ENCODE measurements around the gene AQP11.
A peak's percentile ranks its signal among the peaks of the same experiment; 100 is the strongest.

AQP11 gene

GRCh38 chr11:77580712-77581337, 8.9 kb upstream of the AQP11 start:
- peaks cover 0 to 11% (median 0%) of the 10 kb centered on the region in 11 experiments; a peak in 2 of 22 replicates for H3K36me3 ChIP-seq

GRCh38 chr11:77589181-77589520, 602 bp upstream of the AQP11 start:
- peak overlapping the region in 6 of 11 experiments; percentile 27 to 56 (median 44); a peak in 5 of 22 replicates for H3K27ac ChIP-seq
- H4K20me1 ChIP-seq: peaks cover 0 to 9% (median 0%) of the 10 kb centered on the region in 11 experiments; a peak in 3 of 22 replicates
- H3K27me3 ChIP-seq: peaks cover 0 to 12% (median 9%) of the 10 kb centered on the region in 11 experiments; a peak in 13 of 22 replicates
- H3K9ac ChIP-seq: peak overlapping the region; percentile 59 to 79 (median 72)
- H3K9me3 ChIP-seq (replicated peaks in 1 of 11): peaks cover 0 to 10% (median 5%) of the 10 kb centered on the region in 11 experiments; a peak in 14 of 22 replicates
- no peak for TF ChIP-seq Cebpa-rat (IDR thresholded peaks at IDR 0.05)
- H3K36me3 ChIP-seq: no peaks in the 10 kb centered on the region
- peak overlapping the region; percentile 91 to 98 (median 95) for H3K4me2 ChIP-seq
- peaks cover 12 to 19% (median 17%) of the 10 kb centered on the region in 10 experiments; a peak in 19 of 20 replicates for H3K4me1 ChIP-seq
- peak overlapping the region; percentile 52 to 73 (median 66) for H3K4me3 ChIP-seq

More at GRCh38 chr11:77580712-77581337, 8.9 kb upstream of the AQP11 start:
- no peak overlapping the region for H3K4me2 ChIP-seq
- TF ChIP-seq Cebpa-rat (IDR thresholded peaks at IDR 0.05): no peak
- H3K9me3 ChIP-seq (replicated peaks in 1 of 11): peaks cover 50 to 70% (median 60%) of the 10 kb centered on the region in 11 experiments
- H3K9ac ChIP-seq: no peak overlapping the region
- H4K20me1 ChIP-seq: no peaks in the 10 kb centered on the region
- H3K4me3 ChIP-seq: peak overlapping the region in 1 of 10 experiments; percentile 41; a peak in 2 of 20 replicates
- no peaks in the 10 kb centered on the region for H3K4me1 ChIP-seq
- no peak overlapping the region for H3K27ac ChIP-seq
- H3K27me3 ChIP-seq: no peaks in the 10 kb centered on the region

- Histone ChIP-seq H3K9me3 (replicated peaks in 1 of 11) (no peaks in the 10 kb centered on the region), H3K4me1 (peaks cover 12 to 19% (median 17%) of the 10 kb centered on the region in 10 experiments; a peak in 19 of 20 replicates), H3K36me3 (0 out of 22 replicates have a peak, but pooled peaks cover 0 to 6% (median 0%) of the 10 kb centered on the region in 11 experiments), H3K4me3 (peak overlapping the region; percentile 52 to 73 (median 66)), H3K9ac (peak overlapping the region; percentile 59 to 79 (median 72); a peak in 19 of 22 replicates), H4K20me1 (peaks cover 0 to 9% (median 0%) of the 10 kb centered on the region in 11 experiments; a peak in 3 of 22 replicates), H3K27ac (no peak overlapping the region), H3K27me3 (peaks cover 0 to 12% (median 9%) of the 10 kb centered on the region in 11 experiments; a peak in 13 of 22 replicates), H3K4me2 (peak overlapping the region; percentile 91 to 98 (median 95))
- TF ChIP-seq Cebpa-rat (IDR thresholded peaks at IDR 0.05): no peak
Measured at GRCh38 chr11:77590194-77590782, 535 bp downstream of the AQP11 start.

GRCh38 chr11:77592727-77593126, 3.0 kb downstream of the AQP11 start:
- Histone ChIP-seq H3K36me3 (0 out of 22 replicates have a peak, but pooled peaks cover 0 to 6% (median 0%) of the 10 kb centered on the region in 11 experiments), H3K9ac (no peak overlapping the region), H3K27ac (no peak overlapping the region), H3K4me3 (no peak overlapping the region), H3K4me2 (no peak overlapping the region), H4K20me1 (peaks cover 0 to 9% (median 0%) of the 10 kb centered on the region in 11 experiments; a peak in 3 of 22 replicates), H3K9me3 (replicated peaks in 1 of 11) (no peaks in the 10 kb centered on the region), H3K4me1 (peaks cover 12 to 19% (median 17%) of the 10 kb centered on the region in 10 experiments; a peak in 19 of 20 replicates), H3K27me3 (peaks cover 0 to 12% (median 9%) of the 10 kb centered on the region in 11 experiments; a peak in 13 of 22 replicates)
- no peak for TF ChIP-seq Cebpa-rat (IDR thresholded peaks at IDR 0.05)

- Histone ChIP-seq H3K9me3 (replicated peaks in 1 of 11) (no peaks in the 10 kb centered on the region), H3K27me3 (peaks cover 0 to 12% (median 9%) of the 10 kb centered on the region in 11 experiments; a peak in 13 of 22 replicates), H3K4me2 (no peak overlapping the region), H3K27ac (no peak overlapping the region), H3K9ac (no peak overlapping the region), H3K4me3 (no peak overlapping the region), H3K36me3 (0 out of 22 replicates have a peak, but pooled peaks cover 0 to 6% (median 0%) of the 10 kb centered on the region in 11 experiments), H3K4me1 (peaks cover 8 to 14% (median 12%) of the 10 kb centered on the region in 10 experiments; a peak in 19 of 20 replicates), H4K20me1 (peaks cover 0 to 9% (median 0%) of the 10 kb centered on the region in 11 experiments; a peak in 3 of 22 replicates)
- no peak for TF ChIP-seq Cebpa-rat (IDR thresholded peaks at IDR 0.05)
Measured at GRCh38 chr11:77593883-77594282, 4.1 kb downstream of the AQP11 start.

GRCh38 chr11:77596626-77597025, 6.9 kb downstream of the AQP11 start:
- Histone ChIP-seq H3K4me2 (no peak overlapping the region), H3K4me1 (no peaks in the 10 kb centered on the region), H3K36me3 (peaks cover 0 to 10% (median 2%) of the 10 kb centered on the region in 11 experiments; a peak in 4 of 22 replicates), H3K4me3 (no peak overlapping the region), H3K9ac (no peak overlapping the region), H3K9me3 (replicated peaks in 1 of 11) (no peaks in the 10 kb centered on the region), H3K27me3 (no peaks in the 10 kb centered on the region), H3K27ac (no peak overlapping the region), H4K20me1 (no peaks in the 10 kb centered on the region)
- no peak for TF ChIP-seq Cebpa-rat (IDR thresholded peaks at IDR 0.05)

- H3K36me3 ChIP-seq: peaks cover 0 to 19% (median 6%) of the 10 kb centered on the region in 11 experiments; a peak in 9 of 22 replicates
- H3K4me1 ChIP-seq: peaks cover 0 to 5% (median 0%) of the 10 kb centered on the region in 10 experiments; a peak in 1 of 20 replicates
- H4K20me1 ChIP-seq: no peaks in the 10 kb centered on the region
- H3K27ac ChIP-seq: no peak overlapping the region
- no peaks in the 10 kb centered on the region for H3K9me3 ChIP-seq (replicated peaks in 1 of 11)
- no peaks in the 10 kb centered on the region for H3K27me3 ChIP-seq
- no peak overlapping the region for H3K4me2 ChIP-seq
- H3K4me3 ChIP-seq: no peak overlapping the region
- no peak overlapping the region for H3K9ac ChIP-seq
- TF ChIP-seq Cebpa-rat (IDR thresholded peaks at IDR 0.05): no peak
Measured at GRCh38 chr11:77598195-77598594, 8.4 kb downstream of the AQP11 start.

GRCh38 chr11:77602381-77603088, 12.8 kb downstream of the AQP11 start:
- Histone ChIP-seq H3K4me3 (no peak overlapping the region), H3K4me2 (no peak overlapping the region), H4K20me1 (no peaks in the 10 kb centered on the region; a peak in 1 of 22 replicates), H3K9ac (no peak overlapping the region), H3K36me3 (peaks cover 21 to 48% (median 34%) of the 10 kb centered on the region in 11 experiments), H3K27ac (no peak overlapping the region), H3K27me3 (no peaks in the 10 kb centered on the region), H3K9me3 (replicated peaks in 1 of 11) (no peaks in the 10 kb centered on the region), H3K4me1 (peaks cover 0 to 5% (median 0%) of the 10 kb centered on the region in 10 experiments; a peak in 1 of 20 replicates)
- no peak for TF ChIP-seq Cebpa-rat (IDR thresholded peaks at IDR 0.05)

Data from BLaER1 treated with 17β-estradiol and CSF1 and Interleukin-3, amounts not matched to agents 10 nM and 100 nM (cell line).